Measurements from ENCODE around the gene IGF2BP3. TPM values are rescaled to one million over a fixed set of nuclear protein-coding genes. Genes with fewer than 3 reads are reported as not detected.

IGF2BP3 gene
- total RNA-seq, 2 donors from 2014 or later = 0.24 to 1.2 TPM

- no peak overlapping the region for H3K4me3 ChIP-seq
- no peaks in the 10 kb centered on the region for H3K9me3 ChIP-seq
- TF ChIP-seq CTCF (IDR thresholded peaks at IDR 0.05) = no peak
- H3K36me3 ChIP-seq = no peaks in the 10 kb centered on the region
- H3K9ac ChIP-seq (ENCODE audit: low read depth in 2 of 2, low read length in 2 of 2) = no peak overlapping the region
- no peaks in the 10 kb centered on the region for H3K4me1 ChIP-seq
- no peak for DNase-seq
- intact Hi-C loops (cut with DNase I) = no loop called here
- H3K27me3 ChIP-seq = no peaks in the 10 kb centered on the region
- H3K27ac ChIP-seq = no peak overlapping the region
These were observed 73.0 kb downstream of the IGF2BP3 start for GRCh38 chr7:23397241-23397640.

- Histone ChIP-seq H3K4me3 (no peak overlapping the region), H3K27ac (no peak overlapping the region), H3K9me3 (no peaks in the 10 kb centered on the region), H3K9ac (ENCODE audit: low read depth in 2 of 2, low read length in 2 of 2) (no peak overlapping the region), H3K4me1 (no peaks in the 10 kb centered on the region), H3K27me3 (no peaks in the 10 kb centered on the region), H3K36me3 (no peaks in the 10 kb centered on the region)
- DNase-seq = no peak
- no peak for TF ChIP-seq CTCF (IDR thresholded peaks at IDR 0.05)
- intact Hi-C loops (cut with DNase I) = no loop called here
These were observed 73.9 kb downstream of the IGF2BP3 start for GRCh38 chr7:23396222-23397015.

GRCh38 chr7:23394488-23395171 is 75.7 kb downstream of the IGF2BP3 start:
- no peak for TF ChIP-seq CTCF (IDR thresholded peaks at IDR 0.05)
- Histone ChIP-seq H3K36me3 (no peaks in the 10 kb centered on the region), H3K9me3 (no peaks in the 10 kb centered on the region), H3K27ac (no peak overlapping the region), H3K27me3 (no peaks in the 10 kb centered on the region), H3K4me3 (no peak overlapping the region), H3K4me1 (no peaks in the 10 kb centered on the region), H3K9ac (ENCODE audit: low read depth in 2 of 2, low read length in 2 of 2) (no peak overlapping the region)
- DNase-seq = no peak
- intact Hi-C loops (cut with DNase I) = no loop called here

GRCh38 chr7:23393636-23394035 is 76.7 kb downstream of the IGF2BP3 start:
- Histone ChIP-seq H3K36me3 (no peaks in the 10 kb centered on the region), H3K27ac (no peak overlapping the region), H3K4me1 (no peaks in the 10 kb centered on the region), H3K27me3 (no peaks in the 10 kb centered on the region), H3K9ac (ENCODE audit: low read depth in 2 of 2, low read length in 2 of 2) (no peak overlapping the region), H3K4me3 (no peak overlapping the region), H3K9me3 (no peaks in the 10 kb centered on the region)
- no peak for DNase-seq
- no peak for TF ChIP-seq CTCF (IDR thresholded peaks at IDR 0.05)
- intact Hi-C loops (cut with DNase I) = no loop called here

GRCh38 chr7:23389701-23390100 is 80.6 kb downstream of the IGF2BP3 start:
- no peak overlapping the region for H3K4me3 ChIP-seq
- H3K9me3 ChIP-seq = no peaks in the 10 kb centered on the region
- DNase-seq = no peak
- no peaks in the 10 kb centered on the region for H3K27me3 ChIP-seq
- TF ChIP-seq CTCF (IDR thresholded peaks at IDR 0.05) = no peak
- no peaks in the 10 kb centered on the region for H3K36me3 ChIP-seq
- H3K4me1 ChIP-seq = no peaks in the 10 kb centered on the region
- intact Hi-C loops (cut with DNase I) = no loop called here
- no peak overlapping the region for H3K27ac ChIP-seq
- H3K9ac ChIP-seq (ENCODE audit: low read depth in 2 of 2, low read length in 2 of 2) = no peak overlapping the region
